Measurements from ENCODE around the gene MUC13. TPM values are rescaled to one million over a fixed set of nuclear protein-coding genes. Genes with fewer than 3 reads are reported as not detected.

Gene MUC13
- total RNA-seq, 4 donors from 2014 or later = 1.7 TPM; not detected in 3

DNA sequence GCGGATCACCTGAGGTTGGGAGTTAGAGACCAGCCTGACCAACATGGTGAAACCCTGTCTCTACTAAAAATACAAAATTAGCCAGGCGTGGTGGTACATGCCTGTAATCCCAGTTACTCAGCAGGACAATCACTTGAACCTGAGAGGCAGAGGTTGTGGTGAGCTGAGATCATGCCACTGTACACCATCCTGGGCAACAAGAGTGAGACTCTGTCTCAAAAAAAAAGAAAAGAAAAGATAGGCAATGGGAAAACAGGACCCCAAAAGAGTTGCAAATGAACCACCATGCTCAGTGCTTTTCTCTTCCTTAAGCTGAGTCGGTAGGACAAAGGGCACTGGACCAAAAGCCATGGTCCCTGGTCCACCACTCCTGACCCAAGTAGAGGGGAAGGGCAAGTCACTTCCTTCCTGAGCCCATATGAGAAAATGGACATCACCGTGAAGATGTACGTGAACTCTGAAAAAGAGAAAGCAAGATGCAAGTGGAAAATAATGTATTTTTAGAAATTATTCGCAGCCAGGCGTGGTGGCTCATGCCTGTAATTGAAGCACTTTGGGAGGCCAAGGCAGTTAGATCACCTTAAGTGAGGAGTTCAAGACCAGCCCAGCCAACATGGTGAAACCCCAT lies 50.0 kb downstream of the MUC13 start:
- DNase-seq (no peak), ATAC-seq (no peak)
- H3K27me3 ChIP-seq = no peaks in the 10 kb centered on the region
- H3K4me3 ChIP-seq = no peak overlapping the region
- H3K27ac ChIP-seq = peak overlapping the region in 3 of 4 donors; percentile 80 to 91 (median 88)
- in situ Hi-C loops (cut with MboI; ENCODE audit: low sequenced_read_pairs in 4 of 4) (loop anchor here in 1 of 4 donors (10.0 kb wide), 1 partner anchor 50 kb away; no protein-coding TSS in a partner anchor), intact Hi-C loops (cut with DNase I; ENCODE audit: low total_unique reads) (no loop called here)
- H3K9me3 ChIP-seq = no peaks in the 10 kb centered on the region
- no peaks in the 10 kb centered on the region for H3K36me3 ChIP-seq
- TF ChIP-seq, protein P1, sequence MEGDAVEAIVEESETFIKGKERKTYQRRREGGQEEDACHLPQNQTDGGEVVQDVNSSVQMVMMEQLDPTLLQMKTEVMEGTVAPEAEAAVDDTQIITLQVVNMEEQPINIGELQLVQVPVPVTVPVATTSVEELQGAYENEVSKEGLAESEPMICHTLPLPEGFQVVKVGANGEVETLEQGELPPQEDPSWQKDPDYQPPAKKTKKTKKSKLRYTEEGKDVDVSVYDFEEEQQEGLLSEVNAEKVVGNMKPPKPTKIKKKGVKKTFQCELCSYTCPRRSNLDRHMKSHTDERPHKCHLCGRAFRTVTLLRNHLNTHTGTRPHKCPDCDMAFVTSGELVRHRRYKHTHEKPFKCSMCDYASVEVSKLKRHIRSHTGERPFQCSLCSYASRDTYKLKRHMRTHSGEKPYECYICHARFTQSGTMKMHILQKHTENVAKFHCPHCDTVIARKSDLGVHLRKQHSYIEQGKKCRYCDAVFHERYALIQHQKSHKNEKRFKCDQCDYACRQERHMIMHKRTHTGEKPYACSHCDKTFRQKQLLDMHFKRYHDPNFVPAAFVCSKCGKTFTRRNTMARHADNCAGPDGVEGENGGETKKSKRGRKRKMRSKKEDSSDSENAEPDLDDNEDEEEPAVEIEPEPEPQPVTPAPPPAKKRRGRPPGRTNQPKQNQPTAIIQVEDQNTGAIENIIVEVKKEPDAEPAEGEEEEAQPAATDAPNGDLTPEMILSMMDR (IDR thresholded peaks at IDR 0.05 in 4 of 5, conservative IDR thresholded peaks at IDR 0.05 in 1 of 5) = no peak
- TF ChIP-seq POLR2A (IDR thresholded peaks at IDR 0.05) = no peak
- H3K4me1 ChIP-seq = peaks cover 5 to 6% of the 10 kb centered on the region in 2 donors

DNA sequence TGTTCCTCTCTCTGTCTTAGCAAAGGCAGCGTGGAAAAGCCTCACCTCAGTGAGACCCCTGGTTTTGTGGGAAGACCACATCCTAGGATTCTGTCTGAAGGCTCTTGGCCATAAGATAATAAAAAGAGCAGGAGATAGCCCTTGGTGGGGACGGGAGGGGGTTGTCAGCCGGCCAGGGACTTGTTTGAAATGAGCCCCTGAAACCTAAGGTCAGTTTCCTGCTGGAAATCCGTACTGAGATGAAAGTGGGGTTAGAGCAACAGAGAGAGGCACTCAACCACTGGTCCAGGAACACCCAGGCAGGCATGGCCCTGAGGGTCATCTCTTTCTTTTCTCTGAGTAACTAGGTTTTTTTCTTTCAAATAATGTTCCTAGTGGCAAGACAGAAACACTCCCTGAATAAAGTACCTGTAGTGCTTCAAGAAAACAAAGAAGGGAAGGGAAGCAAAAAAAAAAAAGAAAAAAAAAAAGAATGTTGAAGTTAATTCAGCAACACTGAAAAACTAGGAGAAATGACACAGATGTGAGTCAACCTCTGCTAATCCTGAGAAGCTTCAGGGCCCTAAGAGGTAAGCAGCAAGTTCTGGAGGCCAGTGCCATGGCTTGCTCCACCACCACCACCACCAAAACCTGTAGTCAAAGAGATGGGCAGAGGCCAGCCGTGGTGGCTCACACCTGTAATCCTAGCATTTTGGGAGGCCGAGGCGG lies 50.6 kb downstream of the MUC13 start:
- TF ChIP-seq, protein P1 (IDR thresholded peaks at IDR 0.05 in 4 of 5, conservative IDR thresholded peaks at IDR 0.05 in 1 of 5) = no peak
- TF ChIP-seq POLR2A (IDR thresholded peaks at IDR 0.05) = no peak
- no peak for ATAC-seq
- Histone ChIP-seq H3K4me3 (no peak overlapping the region), H3K27ac (peak overlapping the region in 1 of 4 donors; percentile 91), H3K27me3 (no peaks in the 10 kb centered on the region), H3K9me3 (no peaks in the 10 kb centered on the region), H3K4me1 (peaks cover 11 to 12% of the 10 kb centered on the region in 2 donors), H3K36me3 (no peaks in the 10 kb centered on the region)
- no peak for DNase-seq
- intact Hi-C loops (cut with DNase I; ENCODE audit: low total_unique reads) (no loop called here), in situ Hi-C loops (cut with MboI; ENCODE audit: low sequenced_read_pairs in 4 of 4) (loop anchor here in 1 of 4 donors (10.0 kb wide), 1 partner anchor 49 kb away; no protein-coding TSS in a partner anchor)

DNA sequence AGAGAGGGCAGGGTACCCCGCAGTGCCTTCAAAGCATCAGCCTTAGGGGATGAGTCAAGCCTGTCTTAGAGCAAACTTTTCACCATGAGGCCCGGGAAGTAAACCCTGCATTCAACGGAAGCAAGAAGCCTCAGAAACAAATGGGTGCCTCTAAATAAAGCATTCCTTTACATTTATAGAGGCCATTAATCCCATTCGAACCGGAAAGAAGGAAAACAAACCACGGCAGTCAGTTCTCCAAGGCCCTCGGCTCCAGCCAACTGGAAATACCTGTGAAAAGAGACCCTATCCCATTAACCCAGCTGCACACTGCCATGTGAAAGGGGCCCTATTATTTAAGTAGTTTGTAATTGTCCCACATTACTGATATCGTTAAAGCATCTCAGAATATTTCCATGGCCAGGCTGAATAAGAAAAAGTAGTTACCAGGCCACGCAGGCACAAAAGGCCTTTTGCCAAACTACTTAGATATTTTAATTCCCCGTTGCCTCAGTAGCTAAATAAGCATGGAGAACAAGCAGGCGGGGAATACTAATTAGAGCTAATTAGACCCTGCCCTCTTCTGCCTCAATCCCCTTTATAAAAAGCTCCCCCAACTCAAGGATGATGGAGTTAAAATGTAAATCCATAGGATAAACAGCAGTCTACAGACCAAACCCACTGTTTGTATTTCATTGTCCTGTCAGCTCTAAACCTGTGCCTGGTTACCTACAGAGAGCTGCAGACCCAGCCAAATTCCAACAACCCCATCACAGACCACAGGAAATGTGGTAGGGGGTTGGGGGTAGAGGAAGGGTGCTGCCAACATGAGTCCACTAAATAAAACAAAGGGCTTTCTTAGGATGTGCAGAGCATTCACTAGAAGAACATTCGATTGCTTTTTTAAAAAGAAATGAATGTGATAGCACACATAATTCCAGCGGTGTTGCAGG lies 51.5 kb downstream of the MUC13 start:
- Histone ChIP-seq H3K27ac (no peak overlapping the region), H3K27me3 (no peaks in the 10 kb centered on the region), H3K4me3 (no peak overlapping the region), H3K36me3 (no peaks in the 10 kb centered on the region), H3K4me1 (peaks cover 19 to 20% of the 10 kb centered on the region in 2 donors), H3K9me3 (no peaks in the 10 kb centered on the region)
- intact Hi-C loops (cut with DNase I; ENCODE audit: low total_unique reads) (no loop called here), in situ Hi-C loops (cut with MboI; ENCODE audit: low sequenced_read_pairs in 4 of 4) (loop anchor here in 1 of 4 donors (10.0 kb wide), 1 partner anchor 48 kb away; no protein-coding TSS in a partner anchor)
- TF ChIP-seq, protein P1 (IDR thresholded peaks at IDR 0.05 in 4 of 5, conservative IDR thresholded peaks at IDR 0.05 in 1 of 5) = no peak
- TF ChIP-seq POLR2A (IDR thresholded peaks at IDR 0.05) = no peak
- no peak for DNase-seq
- ATAC-seq = no peak

DNA sequence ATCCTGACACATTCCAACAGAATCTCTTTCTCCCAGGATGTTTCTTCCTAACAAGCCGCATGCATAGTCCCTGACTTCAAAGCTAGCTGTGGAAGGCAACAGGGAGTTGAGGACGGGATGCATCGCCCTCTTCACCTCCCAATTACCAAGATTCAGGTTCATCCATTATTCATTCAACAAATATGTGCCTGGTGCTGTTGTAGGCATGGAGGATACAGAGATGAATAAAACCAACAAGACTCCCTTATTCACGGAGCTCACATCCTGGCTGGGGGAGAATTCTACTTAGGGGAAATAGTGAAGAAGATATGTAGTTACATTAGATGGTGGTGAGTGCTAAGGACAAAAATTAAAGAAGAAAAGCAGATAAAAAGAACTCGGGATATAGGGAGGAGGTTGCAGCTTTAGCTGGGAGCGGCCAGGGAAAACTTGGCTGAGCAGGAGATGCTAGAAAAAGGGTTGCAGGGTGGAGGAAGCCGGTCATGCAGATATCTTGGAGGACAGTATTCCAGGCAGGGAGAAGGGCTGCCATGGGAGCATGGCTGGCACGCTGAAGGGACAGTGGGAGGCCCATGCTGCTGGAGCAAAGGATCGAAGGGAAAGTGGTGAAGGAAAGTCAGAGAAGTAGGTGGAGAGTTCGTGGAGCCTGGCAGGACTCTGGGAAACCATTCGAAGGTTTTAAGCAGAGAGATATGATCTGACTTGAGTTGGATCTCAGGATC lies 52.4 kb downstream of the MUC13 start:
- TF ChIP-seq, protein P1 (IDR thresholded peaks at IDR 0.05 in 4 of 5, conservative IDR thresholded peaks at IDR 0.05 in 1 of 5) = no peak
- no peak for TF ChIP-seq POLR2A (IDR thresholded peaks at IDR 0.05)
- H3K27me3 ChIP-seq = no peaks in the 10 kb centered on the region
- ATAC-seq (no peak), DNase-seq (no peak)
- intact Hi-C loops (cut with DNase I; ENCODE audit: low total_unique reads) = no loop called here
- H3K4me1 ChIP-seq = peaks cover 25 to 28% of the 10 kb centered on the region in 2 donors
- H3K27ac ChIP-seq = no peak overlapping the region
- in situ Hi-C loops (cut with MboI; ENCODE audit: low sequenced_read_pairs in 4 of 4) = loop anchor here in 1 of 4 donors (10.0 kb wide), 1 partner anchor 47 kb away; no protein-coding TSS in a partner anchor
- H3K4me3 ChIP-seq = no peak overlapping the region
- no peaks in the 10 kb centered on the region for H3K36me3 ChIP-seq
- no peaks in the 10 kb centered on the region for H3K9me3 ChIP-seq

All from gastrocnemius medialis (tissue), 4 donors.